Stimulated activated CD4-positive, alpha-beta T cell treated with anti-CD3 and anti-CD28 coated beads, Interleukin-1b, Interleukin-23, amount 100 ng/mL, for 4 hours (primary cell): Measurements from ENCODE around the gene RAB11A.

Experiments
- DNase-seq, 2 donors: peaks; one replicate each; pipeline ENCODE4 v3.0.0-alpha.2; 2020; ENCODE audit warnings: low read depth in 2 of 2

RAB11A gene

DNA sequence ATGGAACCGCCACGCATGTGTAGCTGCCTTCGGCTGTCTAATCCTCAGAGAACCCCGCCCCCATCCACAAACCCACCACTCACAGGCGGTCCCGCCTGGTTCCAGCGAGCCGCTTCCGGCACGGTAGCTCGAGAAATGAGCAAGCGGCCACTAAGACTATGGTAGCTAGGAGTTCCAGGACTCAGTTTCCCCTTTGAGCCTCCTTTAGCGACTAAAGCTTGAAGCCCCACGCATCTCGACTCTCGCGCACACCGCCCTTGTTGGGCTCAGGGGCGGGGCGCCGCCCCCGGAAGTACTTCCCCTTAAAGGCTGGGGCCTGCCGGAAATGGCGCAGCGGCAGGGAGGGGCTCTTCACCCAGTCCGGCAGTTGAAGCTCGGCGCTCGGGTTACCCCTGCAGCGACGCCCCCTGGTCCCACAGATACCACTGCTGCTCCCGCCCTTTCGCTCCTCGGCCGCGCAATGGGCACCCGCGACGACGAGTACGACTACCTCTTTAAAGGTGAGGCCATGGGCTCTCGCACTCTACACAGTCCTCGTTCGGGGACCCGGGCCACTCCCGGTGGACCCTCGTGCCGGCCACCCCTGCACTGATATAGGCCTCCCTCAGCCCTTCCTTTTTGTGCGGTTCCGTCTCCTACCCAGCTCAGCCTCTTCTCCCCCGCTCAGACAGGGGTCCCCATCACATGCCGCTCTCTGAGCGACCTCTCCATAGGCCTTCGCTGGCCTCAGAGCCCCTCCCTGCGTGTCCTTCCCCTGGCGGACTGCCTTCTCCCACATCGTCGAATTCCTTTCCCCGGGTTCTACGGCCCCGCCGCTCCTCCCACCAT, at the start of gene RAB11A:
Gene RAB11A, plus strand, starts transcription at position 366 of the 828 bp plus-strand sequence. Its CDS starts 95 bp downstream, at position 461.
- DNase-seq = peak; percentile 90 to 93

DNA sequence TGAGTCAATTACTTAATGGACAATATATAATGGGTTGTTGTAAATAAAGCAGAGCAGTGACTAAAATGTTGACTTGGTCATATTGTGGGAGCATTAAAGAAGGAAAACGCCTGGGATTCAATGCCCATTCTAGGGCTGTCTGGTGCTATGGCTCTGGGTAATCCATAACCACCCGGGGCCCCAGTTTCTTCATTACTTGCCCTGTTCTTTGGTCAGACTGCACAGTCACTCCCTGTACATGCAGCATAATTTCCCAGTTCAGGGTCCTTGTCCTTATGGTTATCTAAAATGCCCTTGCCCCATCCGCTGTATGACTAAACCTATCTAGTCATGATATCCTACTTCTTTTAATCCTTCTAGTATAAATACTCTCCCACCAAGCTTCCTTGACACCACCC, 49.7 kb upstream of the RAB11A start:
- DNase-seq = no peak

DNA sequence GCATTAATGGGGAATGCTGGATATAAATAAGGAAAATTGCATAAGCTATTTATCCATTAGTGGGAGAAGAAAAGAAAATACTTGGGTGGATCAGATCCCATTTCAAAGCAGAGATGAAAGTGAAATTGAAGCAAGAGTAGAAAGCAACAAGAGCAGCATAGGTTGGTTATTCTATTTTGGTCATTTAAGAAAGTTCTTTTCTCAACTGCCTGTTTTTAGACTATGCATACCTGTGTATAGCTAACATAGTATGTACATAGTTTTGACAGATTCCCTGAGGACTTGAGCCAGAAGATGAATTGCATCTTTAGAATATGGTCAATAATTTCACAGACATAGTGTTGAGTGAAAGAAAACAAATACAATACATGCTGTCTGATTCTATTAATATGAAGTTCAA, 48.2 kb upstream of the RAB11A start:
- no peak for DNase-seq

DNA sequence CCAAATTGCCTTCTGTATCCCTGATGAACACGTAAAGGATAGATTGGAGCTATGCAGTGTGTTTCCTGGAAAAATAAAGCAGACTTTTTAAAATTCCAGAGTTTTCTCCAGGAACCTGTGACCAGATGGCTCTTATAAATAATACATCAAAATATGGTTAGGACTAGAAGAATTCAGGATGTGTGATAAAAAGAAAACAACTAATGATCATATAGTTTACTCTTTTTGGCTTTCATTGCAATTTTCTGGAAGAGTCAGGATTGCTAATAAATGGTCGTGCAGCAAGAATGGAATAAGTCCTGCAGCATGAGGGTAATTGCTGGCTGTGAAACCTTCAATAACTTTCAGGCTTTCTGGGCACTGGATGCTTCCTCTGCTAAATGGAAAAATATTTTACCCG, 47.0 kb upstream of the RAB11A start:
- no peak for DNase-seq

DNA sequence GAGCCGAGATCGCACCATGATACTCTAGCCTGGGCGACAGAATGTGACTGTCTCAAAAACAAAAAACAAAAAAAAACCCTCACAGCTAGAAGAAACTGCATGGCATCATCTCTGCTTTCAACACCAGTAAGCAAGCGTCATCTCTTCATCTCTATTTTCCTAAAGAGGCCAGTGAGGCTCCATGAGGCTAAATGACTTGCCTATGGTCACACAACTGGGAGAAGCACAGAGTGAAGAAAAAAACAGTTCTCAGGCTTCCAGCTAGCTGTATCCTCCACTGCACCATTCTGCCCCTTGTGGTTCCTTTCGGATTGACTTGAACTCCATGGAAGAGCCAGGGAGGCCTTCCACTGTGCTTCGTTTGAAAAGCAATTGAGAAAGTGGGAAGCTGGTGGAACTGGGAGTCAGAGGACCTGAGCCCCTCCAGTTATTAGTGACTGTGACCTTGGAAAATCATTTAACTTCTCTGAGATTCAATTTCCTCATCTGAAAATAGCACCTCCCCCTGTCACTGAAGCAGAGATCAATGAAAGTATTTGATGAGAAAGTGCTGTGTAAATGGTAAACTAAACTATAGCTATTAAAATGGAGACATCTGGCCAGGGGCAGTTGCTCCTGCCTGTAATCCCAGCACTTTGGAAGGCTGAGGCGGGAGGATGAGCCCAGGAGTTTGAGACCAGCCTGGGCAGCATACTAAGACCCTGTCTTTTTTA, 45.1 kb upstream of the RAB11A start:
- DNase-seq = no peak

DNA sequence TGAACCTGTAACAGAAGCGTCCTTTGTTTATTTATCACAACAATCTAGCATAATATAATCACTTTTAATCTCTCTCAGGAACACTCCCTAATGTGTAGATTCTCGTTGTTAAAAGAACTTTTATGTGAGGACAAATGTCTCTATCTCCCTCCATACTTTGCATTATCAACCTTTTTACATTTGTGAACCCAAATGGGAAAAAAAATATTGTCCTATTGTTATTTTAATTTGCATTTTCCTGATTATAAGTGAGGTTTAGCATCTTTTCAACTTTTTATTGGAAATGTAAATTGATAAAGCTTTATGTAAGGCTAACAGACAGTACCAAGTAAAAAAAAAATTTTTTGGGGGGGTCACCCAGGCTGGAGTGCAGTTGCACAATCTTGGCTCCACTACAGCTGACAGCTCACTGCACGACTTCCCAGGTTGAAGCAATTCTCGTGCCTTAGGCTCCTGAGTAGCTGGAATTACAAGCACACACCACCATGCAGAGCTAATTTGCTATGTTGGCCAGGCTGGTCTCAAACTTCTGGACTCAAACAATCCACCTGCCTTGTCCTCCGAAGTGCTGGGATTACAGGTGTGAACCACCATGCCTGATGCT, 44.2 kb upstream of the RAB11A start:
- DNase-seq = no peak

DNA sequence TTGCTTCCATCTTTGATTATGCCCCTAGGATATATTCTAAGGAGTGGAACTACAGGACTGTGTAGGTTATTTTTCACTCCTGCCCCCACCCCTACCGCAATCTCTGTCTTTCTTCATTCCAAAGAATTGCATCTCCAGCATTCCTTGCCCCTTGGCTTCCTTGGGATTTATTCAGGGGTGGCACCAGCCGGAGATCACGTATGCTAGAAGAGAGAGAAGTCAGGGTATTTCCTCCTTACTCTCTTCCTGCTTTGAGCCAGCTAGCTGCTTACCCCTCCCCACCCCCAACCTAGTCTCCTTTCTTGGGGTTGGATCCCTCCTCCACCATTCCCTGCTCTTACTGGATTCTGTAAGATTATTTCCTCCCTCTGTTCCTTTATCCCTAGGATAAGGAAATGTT, 42.2 kb upstream of the RAB11A start:
- DNase-seq = no peak

DNA sequence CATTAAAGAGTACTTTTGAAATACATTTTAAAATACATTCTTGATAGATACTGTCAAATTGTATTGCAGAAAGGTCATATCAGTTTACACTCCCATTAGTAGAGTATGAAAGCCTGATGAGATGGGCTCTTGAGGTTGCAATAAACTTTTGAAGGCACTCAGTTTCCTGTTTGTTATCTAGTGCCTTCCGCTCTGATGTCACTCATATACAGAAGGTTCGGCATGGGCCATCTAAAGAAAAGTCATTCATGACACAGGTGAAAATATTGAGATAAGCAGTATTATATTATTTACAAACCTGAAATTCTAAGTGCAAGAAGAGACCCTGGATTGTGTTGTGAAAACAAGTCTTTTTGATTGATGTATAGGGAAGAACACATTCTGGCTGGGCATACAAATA, 40.7 kb upstream of the RAB11A start:
- no peak for DNase-seq

DNA sequence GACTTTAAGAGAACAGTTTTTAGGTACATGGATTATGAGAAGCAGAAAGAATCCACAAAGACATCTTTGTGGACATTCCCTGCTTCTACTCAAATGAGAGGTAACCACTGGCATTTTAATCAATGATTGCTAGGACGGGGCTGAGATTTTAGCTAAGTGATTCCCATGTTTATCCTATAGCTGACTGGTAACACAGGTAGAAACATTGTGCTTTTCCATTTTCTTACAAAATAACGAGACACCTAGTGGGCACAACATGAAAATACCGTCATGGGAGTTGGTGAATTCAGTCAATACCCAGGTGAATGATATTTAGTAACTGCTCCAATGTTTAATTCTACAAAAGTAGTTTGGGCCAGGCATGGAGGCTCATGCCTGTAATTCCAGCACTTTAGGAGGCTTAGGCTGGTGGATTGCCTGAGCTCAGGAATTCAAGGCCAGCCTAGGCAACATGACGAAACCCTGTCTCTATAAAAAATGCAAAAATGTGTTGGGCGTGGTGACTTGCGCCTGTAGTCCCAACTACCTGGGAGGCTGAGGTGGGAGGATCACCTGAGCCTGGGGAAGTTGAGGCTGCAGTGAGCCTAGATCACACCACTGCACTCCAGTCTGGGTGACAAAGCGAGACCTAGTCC, 40.0 kb upstream of the RAB11A start:
- no peak for DNase-seq

DNA sequence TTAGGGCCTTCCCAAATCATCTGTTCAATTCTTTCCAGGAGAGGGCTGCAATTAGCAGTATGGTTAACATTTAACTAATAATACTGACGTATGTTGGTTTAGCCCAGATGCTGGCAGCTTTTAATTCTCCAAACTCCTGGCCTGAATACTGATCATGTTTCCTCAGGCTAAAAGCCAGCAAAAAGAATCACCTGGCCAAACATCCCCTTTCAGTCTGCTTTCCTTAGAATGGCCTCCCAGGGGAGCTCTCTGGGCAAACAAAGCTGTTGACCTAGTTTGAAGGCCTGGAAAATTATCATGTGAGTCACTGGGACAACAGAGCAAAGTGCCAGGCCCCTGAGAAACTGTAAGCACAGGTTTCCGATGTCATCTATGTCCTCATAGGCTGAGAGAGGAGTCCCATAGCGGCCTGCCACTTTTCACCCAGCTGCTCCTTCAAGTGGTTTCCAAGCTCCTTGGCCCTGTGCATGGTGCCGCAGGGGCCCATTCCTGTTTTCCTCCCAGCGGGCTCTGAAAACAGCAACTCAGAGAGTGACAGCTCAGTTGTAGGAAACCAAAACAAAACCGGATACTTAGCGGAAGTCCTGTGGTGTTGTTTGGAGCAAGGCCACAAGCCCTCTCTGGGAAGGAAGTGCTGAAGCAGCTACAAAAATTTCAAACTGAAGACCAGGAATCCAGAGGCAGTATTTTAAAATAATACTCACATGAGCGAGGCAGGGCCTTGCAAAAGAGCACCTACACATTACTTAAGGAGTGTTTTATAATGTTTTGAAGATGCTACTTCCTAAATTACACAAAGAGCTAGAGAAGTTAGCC, 36.5 kb upstream of the RAB11A start:
- peak in 1 of 2 donors; percentile 6 for DNase-seq

DNA sequence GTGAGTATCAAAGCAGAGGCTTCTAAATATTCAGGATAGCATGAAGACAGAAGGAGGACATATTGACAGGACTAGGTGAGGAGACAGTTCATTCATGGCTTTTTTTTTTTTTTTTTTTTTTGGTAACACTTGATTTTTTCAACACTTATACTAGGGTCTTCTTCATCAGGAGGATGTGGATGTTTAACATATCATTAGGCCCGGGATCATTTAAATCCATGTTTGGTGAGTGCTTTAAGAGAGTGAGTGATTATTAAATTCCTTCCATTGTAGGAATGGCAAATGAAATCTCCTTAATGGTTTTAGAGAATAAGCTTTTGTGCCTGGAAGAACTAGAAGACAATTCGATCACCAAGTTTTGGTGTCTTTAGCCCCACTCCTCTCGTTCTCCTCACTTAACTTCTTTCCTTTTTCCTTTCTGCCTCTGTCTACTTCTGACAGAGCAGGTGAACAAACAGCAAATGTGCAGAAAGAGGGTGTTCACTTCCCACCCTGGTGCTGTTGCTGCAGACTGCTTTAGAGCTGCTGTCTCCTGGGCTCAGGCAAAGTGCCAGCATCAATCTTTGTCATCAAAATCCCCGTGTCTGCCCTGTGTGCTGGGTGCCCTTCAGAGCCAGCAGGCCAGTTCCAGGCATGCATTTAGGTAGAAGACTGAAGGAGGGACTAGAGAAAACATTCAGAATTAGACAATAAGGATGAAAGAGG, 35.6 kb upstream of the RAB11A start:
- DNase-seq = peak in 1 of 2 donors; percentile 14

DNA sequence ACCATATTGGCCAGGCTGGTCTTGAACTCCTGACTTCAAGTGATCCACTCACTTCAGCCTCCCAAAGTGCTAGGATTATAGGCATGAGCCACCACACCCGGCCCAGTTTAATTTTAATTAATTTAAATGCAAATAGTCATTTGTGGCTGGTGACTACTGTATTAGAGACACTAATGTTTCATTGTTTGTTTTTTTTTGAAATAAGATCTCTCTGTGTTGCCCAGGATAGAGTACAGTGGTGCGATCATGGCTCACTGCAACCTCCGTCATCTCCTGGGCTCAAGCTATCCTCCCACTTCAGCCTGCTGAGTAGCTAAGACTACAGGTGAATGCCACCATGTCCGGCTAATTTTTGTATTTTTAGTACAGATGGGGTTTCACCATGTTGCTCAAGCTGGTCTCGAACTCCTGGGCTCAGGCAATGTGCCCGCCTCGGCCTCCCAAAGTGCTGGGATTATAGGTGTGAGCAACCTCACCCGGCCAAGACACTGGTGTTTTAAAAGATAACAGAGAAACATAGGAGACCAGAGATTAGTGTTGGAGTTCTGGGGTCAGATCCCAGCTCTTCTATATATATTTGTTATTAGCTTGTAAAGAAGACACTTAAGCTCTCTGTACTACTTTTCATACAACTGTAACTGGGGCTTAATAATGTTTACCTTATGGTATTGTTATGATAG, 34.5 kb upstream of the RAB11A start:
- DNase-seq = no peak

DNA sequence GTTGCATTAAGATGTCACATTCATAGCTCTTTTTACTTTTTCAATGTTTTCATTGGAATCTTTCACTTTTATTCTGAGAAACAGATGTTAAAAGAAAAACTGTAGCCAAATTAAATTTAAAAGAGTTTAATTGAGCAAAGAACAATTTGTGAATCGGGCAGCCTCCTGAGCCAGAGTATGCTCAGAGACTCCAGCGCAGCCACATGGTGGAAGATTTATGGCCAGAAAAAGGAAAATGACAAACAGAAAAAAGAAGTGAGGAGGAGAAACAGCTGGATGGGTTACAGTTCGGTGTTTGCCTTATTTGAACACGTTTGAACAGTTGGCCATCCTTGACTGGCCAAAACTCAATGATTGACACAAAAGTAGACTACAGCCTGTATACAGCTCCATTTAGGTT, 33.8 kb upstream of the RAB11A start:
- DNase-seq = no peak

DNA sequence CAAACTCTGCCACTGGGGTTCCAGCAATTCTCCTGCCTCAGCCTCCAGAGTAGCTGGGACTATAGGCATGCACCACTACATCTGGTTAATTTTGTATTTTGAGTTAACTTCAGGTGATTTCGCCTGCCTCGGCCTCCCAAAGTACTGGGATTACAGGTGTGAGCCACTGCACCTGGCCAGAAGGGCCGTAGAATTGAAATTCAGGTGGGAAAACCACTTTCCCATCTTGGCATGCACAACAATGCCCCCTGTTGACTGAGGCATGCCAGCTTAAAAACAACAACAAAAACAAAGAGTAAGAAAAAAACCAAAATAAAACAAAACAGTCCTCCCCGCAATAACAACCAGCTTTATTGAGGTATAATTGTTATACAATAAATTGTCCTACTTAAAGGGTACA, 32.6 kb upstream of the RAB11A start:
- no peak for DNase-seq

DNA sequence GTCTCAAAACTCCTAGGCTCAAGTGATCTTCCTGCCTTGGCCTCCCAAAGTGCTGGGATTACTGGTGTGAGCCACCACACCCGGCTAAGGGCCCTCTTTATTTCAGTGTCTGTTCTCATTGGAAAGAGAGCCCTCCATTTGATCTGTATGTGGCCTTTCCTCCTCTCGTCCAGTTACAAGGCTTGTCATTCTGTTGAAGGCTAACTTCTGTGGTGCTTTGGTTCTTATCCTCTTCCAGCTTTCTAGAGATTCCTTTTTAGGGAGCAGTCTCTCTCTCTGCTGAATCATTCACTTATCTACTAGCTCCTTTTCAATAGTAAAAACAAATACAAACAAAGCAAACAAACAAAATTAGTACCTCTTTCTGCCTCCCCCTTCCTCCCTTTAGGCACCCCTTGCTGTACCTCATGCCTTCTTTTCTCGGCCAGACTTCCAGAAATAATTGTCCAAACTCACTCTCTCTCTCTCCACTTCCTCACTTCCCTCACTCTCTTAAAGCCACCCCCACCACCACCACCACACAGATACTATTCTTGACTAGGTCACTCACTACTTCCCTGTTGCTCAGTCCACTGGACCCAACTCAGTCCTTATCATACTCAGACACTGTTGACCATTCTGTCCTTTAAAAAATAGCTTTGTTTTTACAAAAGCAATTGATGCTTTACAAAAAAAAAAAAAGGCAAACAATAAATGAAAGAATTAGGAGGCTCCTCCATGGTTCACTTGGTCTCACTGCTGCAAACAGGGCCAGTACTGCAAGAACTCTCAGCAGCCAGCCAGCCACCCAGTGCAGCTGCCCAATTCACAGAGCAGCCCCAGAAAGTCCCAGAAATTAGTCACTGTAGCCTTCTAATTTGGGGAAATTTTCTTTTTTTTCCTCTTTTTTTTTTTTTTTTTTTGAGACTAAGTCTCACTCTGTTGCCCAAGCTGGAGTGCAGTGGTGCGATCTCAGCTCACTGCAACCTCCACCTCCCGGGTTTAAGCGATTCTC, 31.7 kb upstream of the RAB11A start:
- DNase-seq = no peak

DNA sequence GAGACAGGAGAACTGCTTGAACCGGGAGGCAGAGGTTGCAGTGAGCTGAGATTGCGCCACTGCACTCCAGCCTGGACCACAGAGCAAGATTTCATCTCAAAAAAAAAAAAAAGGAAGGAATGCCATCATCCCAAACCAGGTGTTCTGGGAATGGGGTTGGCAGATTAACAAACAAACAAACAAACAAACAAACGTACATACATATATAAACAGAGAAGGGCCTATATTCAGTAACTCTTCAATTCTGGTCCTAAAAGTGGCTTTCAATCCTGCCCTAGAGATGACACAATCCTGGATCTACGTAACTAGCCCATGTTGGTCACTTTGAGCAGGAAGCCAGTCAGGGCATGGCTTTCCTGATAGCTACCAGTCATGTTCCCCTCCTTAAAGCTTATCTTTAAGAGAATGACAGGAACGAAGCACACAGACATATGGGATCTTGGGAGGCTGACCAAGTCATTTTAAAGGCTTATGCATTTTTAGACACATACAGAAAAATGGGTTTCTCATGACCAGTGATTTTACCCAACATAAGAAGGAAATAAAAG, 29.9 kb upstream of the RAB11A start:
- no peak for DNase-seq

DNA sequence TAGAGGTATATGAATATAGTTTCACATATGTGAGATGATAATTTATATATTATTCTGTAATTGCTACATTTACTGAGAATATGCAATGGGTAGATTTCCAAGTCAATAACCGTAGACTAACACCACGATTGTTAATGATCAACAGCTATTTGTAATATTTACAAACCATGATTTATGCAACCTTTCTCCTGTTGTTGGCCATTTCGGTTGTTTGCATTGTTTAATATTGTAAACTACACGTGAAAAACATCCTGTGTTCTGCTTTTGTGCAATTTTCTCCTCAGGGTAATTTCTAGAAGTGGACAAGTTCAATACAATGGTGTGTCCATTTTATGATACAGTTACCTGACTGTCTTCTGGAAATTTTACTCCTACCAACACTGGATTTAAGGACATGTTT, 29.3 kb upstream of the RAB11A start:
- no peak for DNase-seq

DNA sequence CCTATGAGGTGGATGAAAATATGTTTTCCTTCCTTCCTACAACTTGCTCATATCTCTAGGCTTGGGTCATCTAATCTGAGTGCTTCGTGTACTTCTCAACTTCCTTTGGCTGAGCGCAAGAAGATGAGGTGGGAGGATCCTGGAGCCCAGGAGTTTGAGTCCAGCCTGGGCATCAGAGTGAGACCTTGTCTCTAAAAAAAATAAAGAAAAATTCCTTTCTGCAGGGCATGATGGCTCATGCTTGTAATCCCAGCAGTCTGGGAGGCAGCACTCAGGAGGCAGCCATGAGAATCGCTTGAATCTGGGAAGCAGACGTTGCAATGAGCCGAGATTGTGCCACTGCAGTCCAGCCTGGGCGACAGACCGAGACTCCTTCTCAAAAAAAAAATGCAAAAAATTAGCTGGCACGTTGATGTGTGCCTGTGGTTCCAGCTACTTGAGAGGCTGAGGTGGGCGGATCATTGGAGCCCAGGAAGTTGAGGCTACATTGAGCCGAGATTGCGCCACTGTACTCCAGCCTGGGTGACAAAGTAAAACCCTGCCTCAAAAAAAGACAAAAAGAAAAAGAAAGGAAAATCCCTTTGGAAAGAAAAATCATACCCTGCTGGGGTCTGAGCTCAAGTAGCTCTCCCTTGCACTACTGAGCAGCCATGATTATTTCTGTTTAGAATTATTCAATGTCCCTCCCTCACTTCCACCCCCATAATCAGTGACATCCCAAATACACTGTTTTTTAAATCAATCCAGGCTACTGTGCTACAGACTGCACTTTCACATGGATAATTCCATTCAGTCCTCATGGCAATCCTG, 28.0 kb upstream of the RAB11A start:
- no peak for DNase-seq
